A549 treated with ZK216348 at 1 μM for 4 hours (cell line): ENCODE data around the gene HIF1A. TPM values are rescaled to one million over a fixed set of nuclear protein-coding genes. Genes with fewer than 3 reads are reported as not detected.

Experiments used
- total RNA-seq: library from RNA; stranded (reverse); fragments of 200-300 nt; extraction: Qiagen RNA extraction; gene quantifications from 5 replicates; pipeline ENCODE4 v1.2.3, GENCODE V29; 2022; ENCODE audit warnings: low read depth

The HIF1A gene
- 122 to 197 TPM (median 189 TPM) in 5 replicates for total RNA-seq

DNA sequence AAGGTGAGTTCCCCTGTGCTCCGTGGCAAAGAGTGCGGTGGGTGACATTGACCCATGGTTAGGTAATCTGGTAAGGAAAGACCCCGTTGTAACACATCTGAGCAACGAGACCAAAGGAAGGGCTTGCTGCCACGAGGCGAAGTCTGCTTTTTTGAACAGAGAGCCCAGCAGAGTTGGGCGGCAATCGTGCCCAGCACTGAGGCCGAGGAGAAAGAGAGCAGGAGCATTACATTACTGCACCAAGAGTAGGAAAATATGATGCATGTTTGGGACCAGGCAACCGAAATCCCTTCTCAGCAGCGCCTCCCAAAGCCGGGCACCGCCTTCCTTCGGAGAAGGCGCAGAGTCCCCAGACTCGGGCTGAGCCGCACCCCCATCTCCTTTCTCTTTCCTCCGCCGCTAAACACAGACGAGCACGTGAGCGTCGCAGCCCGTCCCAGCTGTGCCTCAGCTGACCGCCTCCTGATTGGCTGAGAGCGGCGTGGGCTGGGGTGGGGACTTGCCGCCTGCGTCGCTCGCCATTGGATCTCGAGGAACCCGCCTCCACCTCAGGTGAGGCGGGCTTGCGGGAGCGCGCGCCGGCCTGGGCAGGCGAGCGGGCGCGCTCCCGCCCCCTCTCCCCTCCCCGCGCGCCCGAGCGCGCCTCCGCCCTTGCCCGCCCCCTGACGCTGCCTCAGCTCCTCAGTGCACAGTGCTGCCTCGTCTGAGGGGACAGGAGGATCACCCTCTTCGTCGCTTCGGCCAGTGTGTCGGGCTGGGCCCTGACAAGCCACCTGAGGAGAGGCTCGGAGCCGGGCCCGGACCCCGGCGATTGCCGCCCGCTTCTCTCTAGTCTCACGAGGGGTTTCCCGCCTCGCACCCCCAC lies at the start of gene HIF1A:
Gene HIF1A, plus strand, starts transcription at position 684 of the 865 bp plus-strand sequence. CDS start 292 bp downstream, outside the sequence.

GRCh38 chr14:61761959-61762786 lies 66.9 kb downstream of the HIF1A start, which contains the start of gene SNAPC1:
Gene SNAPC1 (plus strand): TSS chr14:61762420. CDS start chr14:61762461, 41 bp downstream.

Other genes starting within 250 kb of the HIF1A start
- 10.9 to 20.7 TPM (median 14.6 TPM) in 5 replicates for gene SNAPC1, start 66.9 kb downstream of the HIF1A start, total RNA-seq
- gene SYT16, start 117.2 kb downstream of the HIF1A start, total RNA-seq: 0.05 to 0.28 TPM (median 0.08 TPM) in 5 replicates